HG02759 (cell line): ENCODE data around the gene FAM83F.

Experiments
- ATAC-seq: cut with Tn5 transposase; IDR thresholded peaks from one replicate; pipeline ENCODE4 v1.9.1; 2021; ENCODE audit warnings: mild to moderate bottlenecking, moderate library complexity; ENCODE audit not compliant: unreplicated experiment

The FAM83F gene

GRCh38 chr22:40033586-40034380 is 39.0 kb downstream of the FAM83F start:
- no peak for ATAC-seq

- ATAC-seq: no peak
Measured at GRCh38 chr22:40035351-40035750, 40.6 kb downstream of the FAM83F start.

GRCh38 chr22:40036126-40036525 is 41.4 kb downstream of the FAM83F start:
- no peak for ATAC-seq

DNA sequence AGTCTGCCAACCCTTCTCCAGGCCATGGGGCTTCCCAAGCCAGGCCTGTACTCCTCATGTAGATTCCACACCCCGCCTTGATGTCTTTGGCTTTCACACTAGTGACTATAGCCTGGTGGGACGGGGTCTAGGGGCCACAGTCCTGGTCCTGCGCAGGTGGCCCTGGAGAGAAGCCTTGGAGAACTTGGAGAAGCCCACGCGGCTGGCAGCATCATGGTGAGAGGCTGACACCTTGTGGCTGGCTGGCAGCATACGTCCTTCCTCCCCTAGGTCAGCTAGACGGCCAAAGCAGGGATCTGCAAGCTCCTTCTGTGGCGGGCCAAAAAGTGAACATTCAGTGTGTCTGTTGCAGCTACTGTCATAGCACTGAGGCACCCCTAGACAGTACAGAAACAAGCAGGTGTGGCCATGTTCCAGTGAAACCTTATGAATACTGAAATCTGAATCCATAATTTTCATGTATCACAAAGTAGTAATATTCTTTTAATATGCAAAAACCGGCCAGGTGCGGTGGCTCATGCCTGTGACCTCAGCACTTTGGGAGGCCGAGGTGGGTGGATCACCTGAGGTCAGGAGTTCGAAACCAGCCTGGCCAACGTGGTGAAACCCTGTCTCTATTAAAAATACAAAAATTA is 42.0 kb downstream of the FAM83F start:
- ATAC-seq: no peak

DNA sequence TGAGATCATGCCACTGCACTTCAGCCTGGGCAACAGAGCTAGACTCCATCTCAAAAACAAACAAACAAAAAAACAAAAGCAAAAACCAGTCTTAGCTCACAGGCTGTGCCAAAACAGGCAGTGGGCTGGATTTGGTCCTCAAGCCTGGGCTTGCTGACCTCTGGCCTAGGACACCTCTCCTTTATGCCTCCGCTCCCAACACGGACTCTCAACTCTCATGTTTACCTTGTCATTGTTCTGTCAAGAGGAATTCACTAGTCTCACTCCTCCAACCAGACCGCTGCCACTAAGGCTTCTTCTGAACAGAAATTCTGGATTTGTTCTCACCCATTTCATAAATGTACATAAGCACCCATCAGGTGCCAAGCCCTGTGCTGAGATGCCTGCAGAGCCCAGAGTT is 42.6 kb downstream of the FAM83F start:
- no peak for ATAC-seq

DNA sequence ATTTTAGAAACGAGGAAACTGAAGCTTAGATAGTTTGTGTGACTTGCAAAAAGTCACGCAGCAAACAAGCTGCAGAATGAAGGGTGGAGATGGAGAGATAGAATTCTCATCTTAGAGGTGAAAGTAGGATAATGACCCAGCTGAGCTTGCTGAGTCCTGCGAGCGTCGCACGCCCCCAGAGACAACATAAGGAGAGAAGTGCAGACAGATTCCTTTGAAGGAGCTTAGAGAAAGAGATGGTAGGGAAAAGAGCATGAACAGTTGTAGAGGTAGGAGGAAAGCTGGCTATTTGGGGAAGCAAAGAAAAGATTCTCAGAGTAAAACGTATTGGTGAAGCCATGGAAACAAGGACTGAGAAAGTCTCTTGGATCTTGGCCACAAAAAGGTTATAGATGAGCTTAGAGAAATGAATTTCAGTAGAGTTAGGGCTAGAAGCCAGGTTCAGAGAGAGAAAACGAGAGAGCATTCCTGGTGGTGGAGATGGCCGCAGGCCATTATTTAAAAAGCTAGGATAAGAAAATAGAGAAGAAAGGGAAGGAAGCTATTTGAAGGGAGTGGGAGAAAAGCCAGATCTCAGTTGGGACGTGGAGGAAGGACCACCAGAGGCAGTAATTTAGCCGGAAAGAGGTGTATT is 44.8 kb downstream of the FAM83F start:
- ATAC-seq: no peak

DNA sequence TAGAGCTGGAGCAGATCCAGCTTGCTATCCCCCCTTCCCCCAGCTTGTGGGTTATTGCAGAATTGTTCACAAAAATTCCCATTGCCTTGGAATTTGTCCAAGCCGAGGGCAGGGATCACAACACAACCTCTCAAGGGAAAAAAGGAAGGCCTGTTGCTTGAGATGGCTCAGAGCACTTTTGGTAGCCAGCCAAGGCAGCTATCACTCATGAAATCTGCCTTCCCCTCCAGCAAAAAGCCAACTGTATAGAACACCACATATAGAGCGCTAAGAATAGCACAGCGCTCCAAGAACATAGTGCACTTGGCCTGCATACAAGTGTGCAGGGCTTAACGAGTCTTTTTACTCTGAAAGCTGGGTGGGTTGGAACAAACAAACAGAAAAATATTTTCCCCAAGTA is 46.2 kb downstream of the FAM83F start:
- ATAC-seq: no peak

- no peak for ATAC-seq
Measured at GRCh38 chr22:40041366-40042137, 46.8 kb downstream of the FAM83F start.

DNA sequence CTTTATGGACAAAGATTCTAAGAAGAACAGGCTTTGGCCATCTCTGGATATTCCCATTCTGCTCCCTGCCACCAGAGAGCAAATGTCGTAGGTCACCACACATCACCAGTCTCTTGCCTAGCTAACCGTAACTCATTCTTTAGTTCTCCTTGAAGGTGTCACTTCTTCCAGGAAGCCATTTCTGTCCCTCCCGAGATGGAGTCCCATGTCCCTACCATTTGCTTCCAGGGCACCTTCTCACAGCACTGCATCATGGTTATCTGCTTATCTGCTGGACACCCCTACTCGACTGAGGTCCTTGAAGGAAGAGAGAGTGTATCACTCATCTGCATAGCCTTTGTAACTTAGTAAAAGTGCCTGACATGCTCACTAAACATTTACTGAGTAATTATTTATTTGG is 47.6 kb downstream of the FAM83F start:
- no peak for ATAC-seq

DNA sequence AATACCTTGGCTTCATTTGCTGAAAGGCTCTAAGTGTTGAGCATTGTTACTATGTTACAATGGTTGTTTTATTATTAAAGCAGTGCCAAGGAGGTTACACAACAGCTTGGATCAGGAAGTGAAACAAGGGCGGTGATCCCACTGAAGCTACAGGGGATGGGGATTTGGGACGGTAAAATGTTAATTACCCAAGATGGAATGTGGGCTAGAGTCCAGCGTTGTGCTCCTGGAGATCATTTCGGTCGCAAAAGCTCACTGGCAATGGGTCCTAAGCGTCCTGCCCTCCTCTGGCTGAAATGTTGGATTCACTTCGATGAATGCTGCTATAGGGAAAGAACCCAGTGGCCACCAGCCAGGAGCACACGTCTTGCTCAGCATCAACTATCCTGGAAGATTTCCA is 48.3 kb downstream of the FAM83F start:
- ATAC-seq: no peak

- ATAC-seq: no peak
Measured at GRCh38 chr22:40043793-40044101, 49.0 kb downstream of the FAM83F start.

DNA sequence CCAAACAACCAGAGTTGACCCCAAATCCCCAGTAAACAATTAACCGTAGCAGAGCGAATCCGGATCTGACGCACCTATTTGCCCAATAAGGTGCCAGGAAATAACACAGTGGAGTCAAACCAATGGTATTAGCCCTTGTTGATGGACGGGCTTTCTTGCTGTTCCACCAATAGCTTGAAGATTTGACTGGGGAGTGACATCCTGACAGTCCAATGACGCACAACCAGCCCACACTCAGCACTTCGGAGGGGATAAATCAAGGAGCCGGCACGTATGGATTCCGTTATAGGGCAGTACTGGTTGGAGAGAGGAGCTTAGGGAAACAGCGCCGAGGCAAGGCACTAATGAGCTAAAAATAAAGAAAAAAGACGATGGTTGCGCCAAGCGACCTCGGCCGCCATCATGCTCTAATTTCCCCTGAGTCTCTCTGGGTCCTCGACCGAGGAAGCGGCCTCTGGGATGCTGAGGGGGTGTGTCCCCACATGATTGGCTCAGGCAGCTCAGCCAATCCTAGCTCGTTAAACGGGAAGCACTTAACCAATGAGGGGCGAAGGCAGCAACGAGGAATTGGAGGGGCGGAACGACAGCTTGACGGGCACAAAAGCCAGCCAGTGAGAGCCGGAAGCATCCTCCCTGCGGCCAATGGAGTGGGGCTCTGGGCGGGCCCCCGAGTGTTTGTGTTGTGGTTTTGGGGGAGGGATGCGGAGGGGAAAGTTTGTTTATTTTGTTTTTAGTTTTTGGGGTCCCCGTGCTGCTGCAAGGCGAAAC is 49.5 kb downstream of the FAM83F start:
- peak; percentile 81 for ATAC-seq

- ATAC-seq: peak; percentile 38
Measured at GRCh38 chr22:40044870-40045834, 50.4 kb downstream of the FAM83F start.

DNA sequence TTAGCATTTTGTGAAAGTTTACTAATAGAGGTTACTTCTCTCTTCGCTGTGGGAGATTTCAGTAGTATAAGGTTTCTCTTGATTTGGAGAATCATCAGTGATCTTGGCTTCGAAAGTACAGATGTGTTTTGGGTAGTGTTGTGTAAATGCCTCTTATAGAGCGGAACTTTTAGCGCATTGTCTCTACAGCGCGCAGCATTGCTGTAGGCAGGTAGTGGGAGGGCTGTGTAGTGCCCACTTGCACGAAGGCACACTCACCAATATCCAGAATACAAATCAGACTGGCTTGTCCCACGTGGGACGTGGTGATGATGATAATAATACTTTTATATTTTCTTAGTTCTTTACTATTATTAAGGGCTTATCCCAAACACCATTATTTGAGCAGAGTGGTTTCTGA is 51.4 kb downstream of the FAM83F start:
- no peak for ATAC-seq

- peak; percentile 89 for ATAC-seq
Measured at GRCh38 chr22:40050258-40050657, 55.5 kb downstream of the FAM83F start.

DNA sequence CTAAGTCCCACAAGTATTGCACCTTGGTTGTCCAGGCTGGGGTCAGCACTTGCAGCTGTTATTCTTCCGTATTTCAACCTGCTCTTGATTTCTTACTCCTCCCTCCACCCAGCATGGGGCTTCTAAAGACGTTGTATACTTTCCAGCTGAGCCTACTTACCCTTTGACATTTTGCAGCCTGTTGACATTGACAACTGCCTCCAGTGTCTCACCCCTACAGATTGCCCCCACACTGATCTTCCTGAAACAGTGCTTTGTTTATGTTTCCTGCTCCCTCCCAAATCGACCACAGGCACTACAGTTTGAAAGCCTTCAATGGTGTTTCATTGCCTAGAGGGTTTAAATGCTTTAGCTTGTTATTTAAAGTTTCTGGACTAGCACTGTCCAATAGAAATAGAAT is 56.6 kb downstream of the FAM83F start:
- ATAC-seq: no peak

GRCh38 chr22:40053460-40053859 is 58.7 kb downstream of the FAM83F start:
- ATAC-seq: no peak

GRCh38 chr22:40054486-40054885 is 59.7 kb downstream of the FAM83F start:
- ATAC-seq: no peak

DNA sequence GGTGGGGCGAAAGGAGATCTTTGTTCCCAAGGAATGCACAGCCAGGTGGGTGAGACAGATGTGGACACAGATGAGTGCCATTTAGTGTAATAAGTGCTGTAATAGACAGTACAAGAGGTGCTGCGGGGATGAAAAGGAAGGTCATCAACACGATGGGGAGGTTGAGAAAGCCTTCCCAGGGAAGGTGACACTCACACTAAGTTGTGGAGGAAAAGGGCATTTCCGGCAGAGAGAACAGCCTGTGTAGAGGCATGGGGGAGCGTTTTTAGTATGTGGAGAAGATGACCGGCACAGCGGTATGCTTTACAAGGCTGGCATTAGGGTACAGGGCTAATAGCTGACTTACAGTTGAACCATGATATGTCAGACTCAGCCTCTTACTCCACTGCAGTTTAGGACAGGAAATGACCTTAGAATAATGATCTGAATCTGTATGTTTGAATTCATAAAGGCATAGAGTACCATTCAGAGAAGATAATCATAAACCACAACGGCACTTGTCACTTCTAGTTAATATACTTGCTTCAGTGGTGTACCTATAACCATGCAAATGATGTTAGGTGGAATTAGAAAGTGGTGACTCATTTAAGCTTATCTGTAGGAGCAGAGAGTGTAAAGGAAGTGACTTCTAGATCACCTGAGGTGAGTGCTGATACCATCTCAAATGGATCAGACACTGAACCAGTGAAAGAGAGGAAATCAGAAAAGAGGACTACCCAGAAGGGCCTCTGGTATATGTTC is 60.6 kb downstream of the FAM83F start:
- ATAC-seq: peak; percentile 75
